ENCODE measurements around the gene SP9. TPM values are rescaled to one million over a fixed set of nuclear protein-coding genes. Genes with fewer than 3 reads are reported as not detected.

SP9 gene
- total RNA-seq, 1 donor from 2014 or later: not detected

DNA sequence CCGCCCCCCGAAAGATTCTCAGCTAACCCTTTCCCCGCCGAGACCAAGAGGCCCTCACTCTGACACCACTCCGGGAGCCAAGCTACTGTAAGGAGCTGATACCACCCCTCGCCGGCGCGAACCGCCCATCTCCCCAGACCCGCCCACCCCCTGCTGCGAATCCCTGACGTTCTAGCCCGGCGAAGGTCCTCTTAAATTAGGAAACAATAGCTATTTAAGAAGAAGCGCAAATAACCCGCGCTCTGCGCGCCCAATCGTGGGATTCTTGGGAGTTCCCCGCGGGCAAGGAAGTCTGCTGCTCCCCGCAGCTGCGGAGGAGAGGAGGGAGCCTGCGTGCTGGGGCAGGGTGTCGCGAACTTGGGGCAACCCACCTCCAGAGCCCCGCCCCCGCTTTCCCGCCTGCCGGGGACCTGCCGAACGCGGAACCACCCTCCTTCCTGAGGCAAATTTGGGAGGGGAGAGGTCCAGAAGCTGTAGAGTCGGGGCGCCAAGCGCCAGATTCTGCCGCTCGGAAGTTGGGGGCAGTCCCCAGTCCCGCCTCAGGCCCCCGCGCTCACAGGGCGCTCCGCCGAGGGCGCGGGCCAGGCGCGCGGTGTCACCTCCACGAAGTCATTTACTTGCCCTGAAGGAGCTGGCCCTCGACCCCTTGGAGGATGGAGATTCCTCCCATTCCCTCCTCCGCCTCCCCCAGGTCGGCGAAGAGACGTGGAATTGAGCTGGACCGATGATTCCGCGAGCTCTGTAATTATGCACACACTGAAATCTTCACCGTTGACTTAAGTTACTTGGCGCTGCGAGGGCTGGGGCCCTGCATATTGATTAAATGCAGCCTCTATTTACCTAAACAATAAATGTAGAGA, 8.4 kb upstream of the SP9 start:
- Mint-ChIP-seq H3K36me3 (ENCODE audit: unreplicated experiment) (peaks cover 6% of the 10 kb centered on the region), H3K27ac (ENCODE audit: unreplicated experiment) (no peak overlapping the region), H3K4me3 (ENCODE audit: unreplicated experiment) (peak overlapping the region; percentile 85), H3K4me1 (ENCODE audit: low read depth, unreplicated experiment) (peaks cover 16% of the 10 kb centered on the region), H3K27me3 (ENCODE audit: unreplicated experiment) (peaks cover 23% of the 10 kb centered on the region), H3K9me3 (ENCODE audit: unreplicated experiment) (peaks cover 4% of the 10 kb centered on the region)
- TF ChIP-seq, protein P1, sequence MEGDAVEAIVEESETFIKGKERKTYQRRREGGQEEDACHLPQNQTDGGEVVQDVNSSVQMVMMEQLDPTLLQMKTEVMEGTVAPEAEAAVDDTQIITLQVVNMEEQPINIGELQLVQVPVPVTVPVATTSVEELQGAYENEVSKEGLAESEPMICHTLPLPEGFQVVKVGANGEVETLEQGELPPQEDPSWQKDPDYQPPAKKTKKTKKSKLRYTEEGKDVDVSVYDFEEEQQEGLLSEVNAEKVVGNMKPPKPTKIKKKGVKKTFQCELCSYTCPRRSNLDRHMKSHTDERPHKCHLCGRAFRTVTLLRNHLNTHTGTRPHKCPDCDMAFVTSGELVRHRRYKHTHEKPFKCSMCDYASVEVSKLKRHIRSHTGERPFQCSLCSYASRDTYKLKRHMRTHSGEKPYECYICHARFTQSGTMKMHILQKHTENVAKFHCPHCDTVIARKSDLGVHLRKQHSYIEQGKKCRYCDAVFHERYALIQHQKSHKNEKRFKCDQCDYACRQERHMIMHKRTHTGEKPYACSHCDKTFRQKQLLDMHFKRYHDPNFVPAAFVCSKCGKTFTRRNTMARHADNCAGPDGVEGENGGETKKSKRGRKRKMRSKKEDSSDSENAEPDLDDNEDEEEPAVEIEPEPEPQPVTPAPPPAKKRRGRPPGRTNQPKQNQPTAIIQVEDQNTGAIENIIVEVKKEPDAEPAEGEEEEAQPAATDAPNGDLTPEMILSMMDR (IDR thresholded peaks at IDR 0.05; ENCODE audit: partially characterized antibody, unreplicated experiment): no peak
- no peak for DNase-seq

DNA sequence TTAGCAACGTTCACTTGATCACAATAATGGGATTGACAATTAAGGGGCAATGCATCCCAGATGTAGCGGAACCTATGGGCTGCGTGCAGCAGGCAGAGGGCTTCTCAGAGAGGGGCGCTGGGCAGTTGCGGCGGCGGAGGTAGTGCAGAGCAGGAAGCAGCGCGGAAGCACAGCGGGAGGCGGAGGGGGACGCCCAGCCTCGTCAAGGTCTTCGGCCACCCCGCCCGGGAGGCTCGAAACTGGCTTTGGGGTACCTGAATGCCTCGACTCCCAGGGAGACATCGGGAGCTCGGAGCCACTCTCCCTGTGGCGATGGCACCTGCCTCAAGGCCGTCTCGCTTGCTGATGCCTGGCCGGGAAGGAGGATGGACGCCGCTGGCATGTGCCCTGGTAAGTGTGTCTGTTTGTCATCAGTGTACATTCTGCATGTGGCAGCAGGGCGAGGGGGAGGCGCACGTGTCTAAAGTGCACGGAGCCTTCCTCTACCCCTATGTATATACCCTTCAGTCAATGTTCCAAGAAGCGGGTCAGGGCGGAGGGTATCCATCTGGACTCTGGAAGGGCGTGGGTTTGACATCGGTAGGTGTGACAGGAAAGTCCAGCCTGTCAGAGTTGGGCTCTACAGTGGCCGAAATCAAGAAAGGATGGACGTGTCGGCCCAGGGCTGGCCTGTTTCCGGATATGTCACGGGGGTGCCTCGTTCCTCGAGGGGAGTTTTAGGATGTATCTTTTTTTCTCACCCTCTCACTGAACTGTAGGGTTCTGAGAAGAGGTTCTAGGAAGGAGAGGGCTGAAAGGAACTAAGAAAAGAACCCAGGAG, 7.5 kb upstream of the SP9 start:
- peak overlapping the region; percentile 85 for H3K4me3 Mint-ChIP-seq (ENCODE audit: unreplicated experiment)
- H3K4me1 Mint-ChIP-seq (ENCODE audit: low read depth, unreplicated experiment): peaks cover 19% of the 10 kb centered on the region
- peak; percentile 47 for DNase-seq
- no peak overlapping the region for H3K27ac Mint-ChIP-seq (ENCODE audit: unreplicated experiment)
- TF ChIP-seq, protein P1 (IDR thresholded peaks at IDR 0.05; ENCODE audit: partially characterized antibody, unreplicated experiment): no peak
- H3K9me3 Mint-ChIP-seq (ENCODE audit: unreplicated experiment): peaks cover 4% of the 10 kb centered on the region
- H3K27me3 Mint-ChIP-seq (ENCODE audit: unreplicated experiment): peaks cover 23% of the 10 kb centered on the region
- H3K36me3 Mint-ChIP-seq (ENCODE audit: unreplicated experiment): peaks cover 6% of the 10 kb centered on the region

DNA sequence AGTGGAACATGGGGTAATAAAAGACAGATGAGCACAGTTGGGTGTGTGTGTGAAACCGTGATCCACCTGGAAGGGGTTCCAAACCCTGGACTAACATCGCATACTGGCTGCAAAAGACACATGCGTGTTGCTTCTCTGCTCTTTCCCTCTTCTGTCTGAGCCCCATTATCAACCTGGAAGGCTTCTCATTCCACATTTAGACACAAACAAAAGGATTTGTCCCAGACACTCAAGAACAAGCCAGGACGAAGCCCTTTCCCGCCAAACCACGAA, 7.0 kb upstream of the SP9 start:
- Mint-ChIP-seq H3K36me3 (ENCODE audit: unreplicated experiment) (peaks cover 6% of the 10 kb centered on the region), H3K27me3 (ENCODE audit: unreplicated experiment) (peaks cover 28% of the 10 kb centered on the region), H3K27ac (ENCODE audit: unreplicated experiment) (no peak overlapping the region)

DNA sequence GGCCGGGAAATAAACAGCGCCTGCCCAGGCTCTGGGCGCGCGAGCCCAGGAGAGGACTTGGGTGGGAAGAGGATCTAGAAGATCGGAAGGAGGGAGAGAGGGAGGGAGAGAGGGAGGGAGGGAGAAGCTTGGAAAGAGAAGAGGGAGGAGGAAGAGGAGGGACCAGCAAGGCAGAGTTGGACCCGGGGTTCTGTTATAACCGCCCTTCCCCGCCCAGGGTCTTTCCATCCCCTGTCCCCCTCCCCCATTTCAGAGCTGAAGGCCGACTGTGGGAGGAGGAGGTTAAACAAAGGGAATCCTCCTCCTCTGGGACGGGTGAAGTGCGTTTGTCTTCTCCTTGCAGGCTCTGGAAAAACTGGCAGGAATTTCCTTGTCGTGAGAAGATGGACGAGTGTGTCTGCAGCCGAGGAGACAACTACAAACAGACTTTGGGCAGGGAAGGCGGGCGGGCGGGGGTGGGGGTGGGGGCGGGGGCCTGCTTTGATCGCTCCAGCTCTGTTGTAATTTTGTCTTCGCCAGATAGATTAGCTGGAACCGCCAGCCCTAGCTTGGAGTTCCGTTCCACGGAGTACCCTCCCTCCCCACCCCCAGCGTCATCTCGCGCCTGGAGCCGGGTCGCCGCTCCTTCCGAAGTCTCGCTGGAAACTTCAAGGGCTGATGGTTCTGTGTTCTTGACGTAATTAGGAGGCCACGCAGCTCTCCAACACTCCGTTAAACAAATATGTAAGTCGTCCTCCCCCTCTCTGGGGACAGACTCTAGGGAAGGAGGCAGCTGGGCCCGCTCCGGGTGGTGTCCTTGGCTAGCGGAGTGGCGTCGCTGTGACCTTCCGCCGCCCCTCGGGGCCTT, 6.4 kb upstream of the SP9 start:
- H3K27ac Mint-ChIP-seq (ENCODE audit: unreplicated experiment): no peak overlapping the region
- TF ChIP-seq, protein P1 (IDR thresholded peaks at IDR 0.05; ENCODE audit: partially characterized antibody, unreplicated experiment): no peak
- peaks cover 6% of the 10 kb centered on the region for H3K36me3 Mint-ChIP-seq (ENCODE audit: unreplicated experiment)
- peaks cover 32% of the 10 kb centered on the region for H3K27me3 Mint-ChIP-seq (ENCODE audit: unreplicated experiment)
- peak overlapping the region; percentile 88 for H3K4me3 Mint-ChIP-seq (ENCODE audit: unreplicated experiment)
- peaks cover 8% of the 10 kb centered on the region for H3K9me3 Mint-ChIP-seq (ENCODE audit: unreplicated experiment)
- peaks cover 21% of the 10 kb centered on the region for H3K4me1 Mint-ChIP-seq (ENCODE audit: low read depth, unreplicated experiment)
- peak; percentile 33 for DNase-seq

More for the DNA sequence above, 7.0 kb upstream of the SP9 start:
- DNase-seq: no peak
- Mint-ChIP-seq H3K9me3 (ENCODE audit: unreplicated experiment) (peaks cover 5% of the 10 kb centered on the region), H3K4me3 (ENCODE audit: unreplicated experiment) (peak overlapping the region; percentile 85), H3K4me1 (ENCODE audit: low read depth, unreplicated experiment) (peaks cover 21% of the 10 kb centered on the region)
- TF ChIP-seq, protein P1 (IDR thresholded peaks at IDR 0.05; ENCODE audit: partially characterized antibody, unreplicated experiment): no peak

All from glutamatergic neuron (in vitro differentiated cells).